NCI-H1417 (cell line): ENCODE measurements around the gene BCAR3.
"Not testable (repeated sequence)": the region's sequence is repeated elsewhere in the genome, so short reads cannot be mapped to it uniquely, and the experiment has no call there.

Experiments
- DNase-seq, 3 experiments: peaks; one replicate each; lab custom pipeline; 2025; lab: John Stamatoyannopoulos, UW

The BCAR3 gene

GRCh38 chr1:93597709-93598108 lies 83.9 kb downstream of the BCAR3 start:
- DNase-seq: no peak

GRCh38 chr1:93596329-93597089 lies 85.1 kb downstream of the BCAR3 start:
- no peak for DNase-seq

GRCh38 chr1:93595743-93596142 lies 85.9 kb downstream of the BCAR3 start:
- DNase-seq: no peak

GRCh38 chr1:93595266-93595665 lies 86.4 kb downstream of the BCAR3 start:
- no peak for DNase-seq

- DNase-seq: no peak
Measured at GRCh38 chr1:93594603-93594880, 87.1 kb downstream of the BCAR3 start.

- peak in 1 of 3 experiments; percentile 28 for DNase-seq
Measured at GRCh38 chr1:93593854-93594602, 87.6 kb downstream of the BCAR3 start.

DNA sequence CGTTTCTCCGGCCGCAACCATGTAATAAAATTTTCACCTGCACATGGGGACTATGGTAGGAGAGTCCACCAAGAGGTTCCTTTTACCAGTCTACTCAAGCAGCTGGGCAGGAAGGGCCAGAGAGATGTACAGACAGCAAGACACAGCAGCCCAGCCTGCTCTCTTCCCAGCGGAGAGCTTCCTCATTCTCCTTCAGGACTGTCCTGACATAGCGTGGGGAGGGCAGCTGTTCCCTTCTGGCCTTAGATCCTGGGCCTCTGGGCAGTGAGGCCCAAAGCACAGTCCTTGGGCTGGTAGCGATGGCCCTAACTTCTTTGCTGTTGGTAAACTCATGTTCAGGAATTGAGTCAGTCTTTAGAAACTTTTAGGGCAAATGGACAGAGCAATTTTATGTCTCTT lies 89.1 kb downstream of the BCAR3 start:
- DNase-seq: no peak

DNA sequence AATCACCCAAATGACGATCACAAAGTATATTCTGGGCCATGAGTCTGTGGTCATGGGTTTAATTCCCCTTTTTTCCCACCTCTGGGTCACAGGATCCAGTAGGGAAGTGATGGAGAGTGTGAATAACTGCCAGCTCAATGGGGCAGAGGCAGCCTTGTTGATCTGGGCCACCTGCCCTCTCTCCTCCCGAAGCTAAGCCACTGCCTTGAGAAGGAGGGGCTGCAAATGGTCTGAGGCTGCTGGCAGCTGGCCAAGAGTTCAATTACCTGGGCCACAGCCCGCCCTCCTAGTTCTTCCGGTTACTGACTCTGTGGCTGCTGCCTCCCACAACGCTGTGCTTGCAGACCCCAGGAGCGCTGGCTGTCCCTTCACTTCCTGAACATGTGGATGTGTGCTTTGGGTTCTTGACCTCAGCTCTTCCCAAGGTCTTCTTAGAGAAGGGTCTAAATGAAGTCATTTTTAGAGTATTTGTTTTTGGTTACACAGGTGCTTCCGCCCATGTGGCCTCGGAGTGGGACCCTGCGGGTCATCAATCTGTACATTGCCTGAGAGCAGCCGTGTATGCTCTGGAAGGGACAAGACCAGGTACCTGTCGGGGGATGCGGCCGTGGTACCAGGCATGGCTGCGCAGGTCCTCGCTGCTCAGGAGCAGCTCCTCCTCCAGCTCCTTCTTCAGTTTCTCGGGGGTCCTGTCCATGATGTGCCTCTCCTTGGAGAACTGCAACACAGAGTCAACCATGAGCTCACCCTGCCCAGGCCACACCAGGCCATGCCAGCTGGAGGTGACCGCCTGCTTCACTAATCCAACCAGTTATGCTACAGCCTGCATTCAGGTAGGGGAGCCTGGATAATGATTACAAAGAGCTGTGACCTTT lies 89.7 kb downstream of the BCAR3 start:
- peak; percentile 93 to 99 (median 94) for DNase-seq

DNA sequence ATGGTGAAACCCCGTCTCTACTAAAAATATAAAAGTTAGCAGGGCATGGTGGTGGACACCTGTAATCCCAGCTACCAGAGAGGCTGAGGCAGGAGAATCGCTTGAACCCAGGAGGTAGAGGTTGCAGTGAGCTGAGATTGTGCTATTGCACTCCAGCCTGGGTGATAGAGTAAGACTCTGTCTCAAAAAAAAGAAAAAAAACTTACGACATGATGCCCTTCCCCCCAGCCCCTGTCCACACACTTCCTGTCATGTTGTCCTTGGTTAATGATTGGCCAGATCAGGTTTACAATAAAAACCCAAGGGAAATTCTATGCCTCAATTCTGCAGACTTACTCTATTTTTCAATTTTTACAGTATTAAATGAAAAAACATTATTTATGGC lies 90.4 kb downstream of the BCAR3 start:
- not testable (repeated sequence) for DNase-seq

- no peak for DNase-seq
Measured at GRCh38 chr1:93588955-93589354, 92.7 kb downstream of the BCAR3 start.

DNA sequence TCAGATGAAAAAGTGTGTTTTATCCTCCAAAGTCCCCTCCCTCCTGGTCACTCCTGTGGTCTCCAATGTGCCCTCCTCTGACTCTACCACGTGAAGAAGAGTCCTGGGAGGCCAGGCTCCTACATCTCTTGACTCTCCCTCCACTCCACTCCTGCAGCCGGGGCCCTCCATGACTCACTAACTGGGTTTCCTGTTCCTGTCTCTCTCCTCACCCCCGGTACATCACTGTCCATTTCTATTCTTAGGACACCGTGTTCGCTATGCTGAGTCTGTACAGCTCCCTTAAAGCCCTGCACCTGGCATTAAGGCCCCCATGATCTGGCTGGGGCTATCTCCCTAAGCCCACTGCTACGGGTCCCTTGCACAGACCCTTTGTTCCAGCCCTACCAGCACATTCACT lies 93.4 kb downstream of the BCAR3 start:
- DNase-seq: no peak

- DNase-seq: no peak
Measured at GRCh38 chr1:93587354-93587753, 94.3 kb downstream of the BCAR3 start.

DNA sequence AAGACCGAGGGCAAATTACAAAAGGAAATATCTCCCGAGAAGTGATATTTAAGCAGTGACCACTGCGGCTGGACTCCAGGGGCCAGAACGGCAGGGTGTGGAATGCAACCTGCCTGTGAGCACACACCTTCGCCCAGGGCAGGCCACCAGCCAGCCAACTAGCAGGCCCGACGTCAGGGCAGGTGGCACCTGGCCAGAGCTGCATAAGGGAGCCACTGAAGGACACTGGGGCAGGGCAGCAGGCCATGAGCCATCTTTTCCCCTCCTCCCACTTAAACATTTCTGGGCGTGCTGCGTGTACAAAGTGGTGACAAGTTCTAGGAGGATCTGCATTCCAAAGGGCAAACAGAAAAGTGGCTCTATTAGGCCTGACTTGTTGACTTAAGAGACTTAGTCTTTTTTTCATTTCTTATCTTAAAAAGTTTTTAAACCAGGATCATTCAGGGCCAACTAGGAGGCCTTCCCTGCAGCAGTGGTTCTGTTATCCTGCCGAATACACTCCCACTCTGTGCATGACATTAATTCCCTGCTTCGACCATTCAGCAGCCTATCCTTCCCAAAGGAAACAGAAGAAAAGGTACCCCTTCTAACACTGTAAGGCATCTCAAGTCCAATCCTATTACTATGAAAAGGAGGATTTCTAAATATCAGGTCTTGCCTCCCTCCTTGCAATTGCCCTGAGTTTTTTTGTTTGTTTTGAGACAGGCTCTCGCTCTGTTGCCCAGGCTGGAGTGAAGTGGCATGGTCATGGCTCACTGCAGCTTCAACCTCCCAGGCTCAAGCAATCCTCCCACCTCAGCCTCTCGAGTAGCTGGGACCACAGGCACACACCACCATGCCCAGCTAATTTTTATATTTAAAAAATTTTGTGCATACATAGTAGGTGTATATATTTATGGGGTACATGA lies 96.3 kb downstream of the BCAR3 start:
- DNase-seq: no peak

- DNase-seq: no peak
Measured at GRCh38 chr1:93584261-93585003, 97.2 kb downstream of the BCAR3 start.

DNA sequence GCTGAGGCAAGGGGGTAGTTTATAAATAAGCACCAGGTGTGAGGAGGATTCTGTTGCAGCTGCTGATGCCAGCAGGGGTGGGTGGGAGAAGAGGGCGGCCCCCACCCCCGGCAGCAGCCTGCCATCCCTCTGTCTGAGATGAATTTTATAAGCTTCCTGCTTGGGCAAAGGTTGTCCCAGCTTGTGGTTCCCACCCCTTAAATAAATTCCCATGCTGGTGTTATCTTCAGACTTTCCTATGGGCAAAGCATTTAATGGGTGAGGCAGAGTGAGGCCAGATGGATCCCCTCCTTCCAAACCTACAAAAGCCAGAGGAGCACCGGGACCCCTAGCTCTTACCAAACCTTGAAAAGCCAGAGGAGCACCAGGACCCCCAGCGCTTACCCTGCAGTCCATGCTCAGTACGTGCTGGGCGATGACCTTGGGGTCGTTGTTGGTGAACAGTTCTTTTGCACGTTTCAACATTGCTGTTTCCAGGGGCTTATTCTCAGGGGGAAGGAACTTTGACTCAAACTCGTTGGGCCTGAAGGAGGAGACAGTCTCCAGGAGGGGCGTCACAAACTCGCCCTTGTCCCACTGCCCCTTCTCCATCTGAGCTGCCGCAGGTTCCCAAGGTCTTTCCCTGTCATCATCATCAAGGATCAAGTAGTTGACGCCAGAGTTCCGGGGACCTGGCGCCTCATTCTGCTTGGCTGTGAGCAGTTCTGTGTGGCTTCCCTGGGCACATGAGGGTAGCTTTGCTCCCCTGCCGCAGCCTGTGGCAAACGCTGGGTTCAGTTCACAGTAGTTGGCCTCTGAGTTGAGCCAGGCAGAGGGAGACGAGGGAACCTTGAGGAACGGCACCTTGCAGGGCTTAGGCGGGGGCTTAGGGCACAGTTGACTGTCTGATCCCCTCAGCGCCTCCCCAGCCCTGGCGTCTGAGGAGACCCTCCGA lies 99.5 kb downstream of the BCAR3 start:
- peak in 1 of 3 experiments; percentile 55 for DNase-seq

- DNase-seq: no peak
Measured at GRCh38 chr1:93579891-93580290, 101.7 kb downstream of the BCAR3 start.

GRCh38 chr1:93578911-93579825 lies 102.5 kb downstream of the BCAR3 start:
- DNase-seq: no peak

- no peak for DNase-seq
Measured at GRCh38 chr1:93578433-93578830, 103.2 kb downstream of the BCAR3 start.
